HG03521 (cell line): Measurements from ENCODE around the gene GPR17.

Experiments used
- ATAC-seq: cut with Tn5 transposase; IDR thresholded peaks from one replicate; pipeline ENCODE4 v1.9.1; 2021; ENCODE audit warnings: mild to moderate bottlenecking, moderate library complexity; ENCODE audit not compliant: unreplicated experiment

The GPR17 gene

DNA sequence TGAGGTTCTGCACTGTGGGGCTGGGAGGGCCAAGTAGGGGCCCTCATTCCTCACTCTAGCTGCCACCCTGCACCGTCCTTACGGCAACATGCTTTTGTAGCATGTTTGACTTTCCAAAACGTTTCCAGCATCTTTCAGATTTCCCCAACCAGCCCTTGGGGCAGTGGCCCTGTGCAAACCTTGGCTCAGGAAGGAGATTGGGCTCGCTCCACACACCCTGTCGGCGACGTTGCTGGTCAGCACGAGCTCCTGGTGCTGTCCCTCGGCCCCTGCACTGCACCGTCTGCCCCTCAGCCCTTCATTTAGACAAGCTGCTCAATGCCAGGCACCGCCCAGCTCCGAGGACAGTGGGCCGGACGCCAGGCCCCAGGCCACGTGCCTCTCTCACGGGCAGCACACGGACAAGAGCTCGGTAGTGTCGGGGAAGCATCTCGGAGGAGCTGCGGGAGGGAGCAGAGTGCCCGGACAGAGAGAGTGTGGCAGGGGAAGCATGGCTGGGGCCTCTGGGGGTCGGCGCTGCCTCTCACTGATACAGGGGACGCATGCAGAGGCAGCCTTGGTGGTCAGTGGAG, 6.9 kb downstream of the GPR17 start:
- ATAC-seq = no peak

DNA sequence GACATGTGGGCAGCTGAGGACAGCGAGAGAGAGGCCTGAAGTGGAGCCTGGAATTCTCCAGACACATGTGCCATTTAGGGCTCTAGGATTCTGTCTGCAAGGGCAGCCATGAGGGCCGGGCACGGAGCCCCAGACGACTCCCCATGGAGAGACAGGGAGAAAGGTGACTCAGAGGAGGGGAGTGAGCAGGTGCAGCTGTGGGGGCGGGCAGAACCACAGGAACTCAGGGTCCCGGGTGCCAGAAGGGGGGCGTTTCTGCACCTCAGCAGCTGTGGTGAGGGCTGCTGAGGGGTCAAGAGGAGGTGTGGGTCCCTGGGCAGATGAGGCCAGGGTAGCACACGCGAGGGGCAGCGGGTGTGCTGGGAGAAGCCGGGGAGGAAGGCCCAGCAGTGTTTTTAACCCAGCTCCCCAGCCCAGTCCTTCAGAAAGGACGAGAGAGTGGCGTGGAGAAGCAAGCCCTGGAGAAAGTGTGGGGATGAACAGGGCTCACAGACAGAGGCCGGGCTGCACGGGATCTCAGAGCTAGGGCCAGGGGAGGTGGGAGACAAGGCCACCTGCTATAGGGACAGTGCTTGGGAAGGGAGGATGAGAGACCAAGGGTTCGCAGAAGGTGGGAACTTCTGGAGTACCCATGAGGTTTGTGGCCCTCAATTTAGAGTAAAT, 7.6 kb downstream of the GPR17 start:
- no peak for ATAC-seq

DNA sequence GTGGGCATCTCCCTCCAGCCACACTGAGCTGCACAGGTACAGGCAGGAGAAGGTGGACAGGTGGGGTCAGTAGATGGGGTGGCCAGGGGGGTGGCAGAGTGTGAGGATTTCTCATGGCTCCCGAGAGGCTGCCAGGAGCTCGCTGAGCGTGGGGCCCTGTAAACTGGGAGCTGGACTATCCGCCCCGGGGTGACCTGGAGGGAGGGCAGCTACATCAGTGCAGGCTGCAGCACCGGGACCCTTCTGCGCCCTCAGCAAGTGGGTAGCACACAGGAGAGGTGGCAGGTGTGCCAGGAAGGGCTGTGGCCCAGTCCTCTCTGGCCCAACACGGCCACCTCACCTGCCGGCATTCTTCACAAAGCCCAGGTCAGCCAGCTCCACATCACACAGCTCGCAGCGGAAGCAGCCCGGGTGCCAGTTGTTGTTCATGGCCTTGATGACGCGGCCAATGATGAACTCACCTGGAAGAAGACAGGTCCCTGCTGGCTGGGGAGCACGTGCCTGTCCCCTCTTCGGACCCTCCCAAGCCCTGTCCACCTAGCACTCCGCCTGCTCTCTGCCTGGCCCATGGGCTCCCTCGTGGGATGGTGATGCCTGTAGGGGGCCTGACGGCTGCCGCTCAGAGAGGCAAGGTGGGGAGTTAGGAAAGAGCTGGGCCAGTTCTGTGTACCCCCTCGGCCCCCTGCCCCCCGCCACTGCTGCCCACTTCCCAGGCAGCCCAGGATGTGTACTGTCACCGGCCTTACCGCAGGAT, 8.3 kb downstream of the GPR17 start:
- ATAC-seq = no peak

DNA sequence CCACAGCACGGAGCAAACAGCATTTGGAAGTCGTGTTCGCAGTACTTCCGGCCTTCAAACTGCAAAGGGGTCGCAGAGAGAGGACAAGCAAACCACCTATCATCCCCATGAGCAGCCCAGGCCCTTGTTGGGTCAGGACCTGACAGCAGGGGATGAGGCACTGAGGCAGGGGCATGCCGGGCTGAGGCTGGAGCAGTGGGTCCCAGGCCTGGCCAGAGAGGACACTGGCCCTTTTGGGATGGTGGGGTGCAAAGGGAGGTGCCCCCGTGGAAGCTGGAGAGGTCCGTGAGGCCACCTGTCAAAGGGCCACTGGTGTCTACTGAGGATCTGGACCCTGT, 8.9 kb downstream of the GPR17 start:
- ATAC-seq = no peak

DNA sequence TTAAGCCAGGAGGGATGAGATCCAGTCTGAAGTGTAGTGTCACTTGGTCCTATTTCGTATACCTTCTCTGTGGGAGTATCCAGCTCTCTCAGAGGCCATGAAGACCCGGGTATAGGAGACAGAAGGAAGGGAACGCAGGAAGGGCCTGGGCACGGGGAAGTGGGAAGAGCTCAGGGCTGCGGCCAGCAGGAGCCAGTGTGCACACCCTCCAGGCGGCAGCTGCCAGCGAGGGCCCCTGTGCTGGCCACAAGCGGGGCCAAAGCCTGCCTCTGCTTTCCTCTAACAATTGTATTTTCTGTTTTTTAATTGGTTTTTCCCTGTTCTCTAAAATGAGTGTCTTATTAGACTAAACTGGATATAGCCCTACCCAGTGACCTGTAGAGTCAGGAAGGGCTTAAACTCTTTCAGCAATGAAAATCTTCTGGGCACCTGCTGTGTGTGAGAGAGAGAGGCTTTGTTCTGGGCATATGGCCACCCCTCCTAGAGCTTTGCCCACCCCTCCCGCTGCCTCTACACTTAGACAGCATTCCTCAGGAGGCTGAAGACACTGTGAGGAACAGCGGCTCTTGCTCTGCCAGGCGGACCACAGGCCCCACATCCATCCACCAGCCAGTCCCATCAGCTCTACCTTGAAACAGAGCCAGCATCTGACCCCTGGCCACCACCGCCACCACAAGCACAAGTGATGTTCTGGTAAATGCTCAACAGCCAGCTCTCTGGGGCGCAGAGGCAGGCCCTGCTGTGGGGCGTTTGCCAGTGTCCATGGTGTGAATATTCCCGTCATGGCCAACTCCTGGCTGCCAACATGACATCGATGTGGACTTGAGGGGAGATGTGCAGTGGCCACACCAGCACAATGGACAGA, 9.5 kb downstream of the GPR17 start:
- ATAC-seq = no peak

DNA sequence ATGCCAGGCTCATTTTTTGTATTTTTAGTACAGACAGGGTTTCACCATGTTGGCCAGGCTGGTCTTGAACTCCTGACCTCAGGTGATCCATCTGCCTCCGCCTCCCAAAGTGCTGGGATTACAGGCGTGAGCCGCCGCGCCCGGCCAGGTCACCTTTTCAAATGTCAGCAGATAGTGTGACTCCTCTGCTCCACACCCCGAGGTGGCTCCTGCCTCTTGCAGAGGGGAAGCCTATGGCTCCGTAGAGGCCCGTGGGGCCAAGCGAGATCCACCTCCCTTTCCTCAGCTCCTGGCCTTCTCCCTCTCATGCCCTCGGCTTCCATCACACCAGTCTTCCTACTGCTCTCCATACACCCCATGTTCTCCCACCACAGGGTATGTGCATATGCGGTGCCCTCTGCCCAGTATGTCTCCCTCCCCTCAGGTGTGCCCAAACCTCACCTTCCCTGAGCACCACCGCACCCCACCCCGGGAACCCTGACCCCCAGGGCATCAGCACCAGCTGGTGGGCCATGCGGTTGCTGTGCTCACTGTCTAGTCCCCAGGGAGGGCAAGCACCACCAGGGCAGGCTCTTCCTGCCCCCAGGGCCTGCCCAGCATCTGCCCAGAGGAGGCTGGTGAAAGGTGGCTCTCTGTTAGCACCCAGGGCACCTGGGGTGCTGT, 10.7 kb downstream of the GPR17 start:
- no peak for ATAC-seq

DNA sequence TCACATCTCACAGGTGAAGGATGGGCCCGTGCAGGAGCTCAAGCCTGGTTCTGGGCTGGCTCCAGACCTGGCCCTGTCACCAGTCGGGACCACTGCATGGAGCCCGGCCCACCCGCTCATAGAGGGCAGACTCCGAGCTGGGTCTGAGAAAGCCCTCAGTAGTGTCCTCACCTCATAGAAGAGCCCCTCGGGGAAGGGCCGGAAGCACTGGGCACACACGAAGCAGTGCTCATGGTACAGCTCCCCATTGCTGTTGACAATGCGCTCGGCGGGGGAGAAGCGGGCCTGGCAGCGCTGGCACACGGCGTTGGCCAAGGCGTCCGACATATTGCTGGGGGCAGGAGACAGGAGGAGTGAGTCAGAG, 11.3 kb downstream of the GPR17 start:
- ATAC-seq = no peak

DNA sequence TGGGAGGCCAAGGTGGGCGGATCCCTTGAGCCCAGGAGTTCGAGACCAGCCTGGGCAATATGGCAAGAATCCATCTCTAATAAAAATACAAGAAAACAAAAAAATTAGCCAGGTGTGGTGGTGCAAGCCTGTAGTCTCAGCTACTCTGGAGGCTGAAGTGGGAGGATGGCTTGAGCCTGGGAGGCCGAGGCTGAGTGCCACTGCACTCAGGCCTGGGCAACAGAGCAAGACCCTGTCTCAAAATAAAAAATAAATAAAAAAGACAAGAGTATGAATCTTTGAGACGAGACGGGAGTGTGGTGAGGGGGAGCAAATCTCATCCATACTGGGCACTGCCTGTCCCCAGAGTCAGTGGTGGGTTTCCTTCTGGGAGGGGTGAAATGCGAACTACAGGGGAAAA, 12.2 kb downstream of the GPR17 start:
- ATAC-seq = no peak

DNA sequence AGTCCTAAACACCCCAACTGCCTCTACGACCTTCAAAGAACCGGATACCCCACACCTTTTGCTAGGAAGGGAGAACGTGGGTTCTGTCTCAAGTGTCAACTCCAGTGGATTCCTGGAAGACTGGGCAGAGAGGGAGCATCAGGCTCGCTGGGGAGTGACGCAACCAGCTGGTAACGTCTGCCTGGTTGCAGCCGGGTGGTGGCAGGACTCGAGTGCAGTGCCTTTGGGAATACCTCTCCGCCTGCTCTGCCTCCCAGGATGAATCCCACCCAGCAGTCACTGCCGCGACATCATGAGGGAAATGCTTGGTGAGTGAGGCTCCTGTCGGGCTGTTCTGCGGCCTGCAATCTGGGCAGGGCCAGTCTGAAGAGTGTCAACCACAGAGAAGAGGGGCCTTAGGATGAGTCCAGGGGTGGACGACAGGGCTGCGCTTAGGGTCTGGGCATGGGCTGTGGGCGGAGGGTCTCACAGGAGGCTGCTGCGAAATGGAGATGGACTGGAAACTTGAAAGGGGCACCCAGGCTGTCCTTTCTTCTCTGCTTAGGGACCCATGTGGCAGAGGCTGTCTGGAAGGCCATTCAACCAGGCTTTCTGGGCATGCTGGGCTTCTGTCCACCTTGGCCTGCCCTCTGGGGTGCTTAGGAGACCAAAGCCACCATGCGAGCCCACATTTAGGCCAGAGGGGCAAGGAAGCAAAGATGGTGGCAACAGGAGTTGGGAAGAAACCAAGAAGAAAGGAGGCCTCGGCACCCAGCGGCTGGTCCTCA, 12.9 kb downstream of the GPR17 start:
- no peak for ATAC-seq

DNA sequence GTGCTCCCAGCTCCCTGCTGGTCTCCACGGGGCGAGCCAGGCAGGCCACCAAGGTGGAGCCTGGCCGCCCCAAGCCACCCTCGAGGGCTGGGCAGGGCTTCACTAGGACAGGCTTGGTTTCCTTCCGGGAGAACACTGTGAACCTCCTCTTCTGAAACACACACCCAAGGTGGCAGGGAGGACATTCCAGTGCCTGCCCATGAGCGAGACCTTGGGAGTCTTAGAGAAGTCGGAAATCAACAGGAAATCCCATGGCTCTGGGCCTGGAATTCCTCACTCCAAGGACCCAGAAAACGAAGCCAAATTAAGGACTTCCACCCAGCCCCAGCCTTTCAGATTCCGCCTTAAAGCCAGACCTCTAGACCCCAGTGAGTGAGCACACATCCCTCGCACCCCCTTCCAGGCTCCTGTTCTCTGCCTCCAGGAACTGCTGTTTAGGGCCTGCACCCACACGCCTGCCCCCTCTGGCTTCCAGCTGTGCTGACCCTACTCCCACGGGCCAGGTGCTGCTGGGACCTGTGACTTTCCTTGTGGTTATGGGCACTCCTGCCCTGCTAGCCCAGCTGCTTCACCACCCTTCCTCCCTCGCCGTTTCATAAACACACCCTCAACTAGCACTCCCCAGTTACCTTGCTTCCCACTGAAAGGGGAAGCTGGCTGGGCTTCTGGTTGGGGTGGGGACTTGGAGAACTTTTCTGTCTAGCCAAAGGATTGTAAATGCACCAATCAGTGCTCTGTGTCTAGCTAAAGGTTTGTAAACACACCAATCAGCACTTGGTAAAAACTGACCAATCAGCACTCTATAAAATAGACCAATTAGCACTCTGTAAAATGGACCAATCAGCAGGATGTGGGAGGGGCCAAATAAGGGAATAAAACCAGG, 13.7 kb downstream of the GPR17 start:
- no peak for ATAC-seq

DNA sequence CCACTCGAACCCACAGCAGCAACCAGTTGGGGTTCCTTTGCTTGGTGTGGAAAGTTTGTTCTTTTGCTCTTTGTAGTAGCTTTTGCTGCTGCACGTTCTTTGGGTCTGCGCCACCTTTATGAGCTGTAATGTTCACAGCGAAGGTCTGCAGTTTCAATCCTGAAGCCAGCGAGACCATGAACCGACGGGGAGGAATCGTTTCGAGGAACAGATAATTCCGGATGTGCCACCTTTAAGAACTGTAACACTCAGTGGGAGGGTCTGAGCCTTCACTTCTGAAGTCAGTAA, 14.3 kb downstream of the GPR17 start:
- no peak for ATAC-seq

DNA sequence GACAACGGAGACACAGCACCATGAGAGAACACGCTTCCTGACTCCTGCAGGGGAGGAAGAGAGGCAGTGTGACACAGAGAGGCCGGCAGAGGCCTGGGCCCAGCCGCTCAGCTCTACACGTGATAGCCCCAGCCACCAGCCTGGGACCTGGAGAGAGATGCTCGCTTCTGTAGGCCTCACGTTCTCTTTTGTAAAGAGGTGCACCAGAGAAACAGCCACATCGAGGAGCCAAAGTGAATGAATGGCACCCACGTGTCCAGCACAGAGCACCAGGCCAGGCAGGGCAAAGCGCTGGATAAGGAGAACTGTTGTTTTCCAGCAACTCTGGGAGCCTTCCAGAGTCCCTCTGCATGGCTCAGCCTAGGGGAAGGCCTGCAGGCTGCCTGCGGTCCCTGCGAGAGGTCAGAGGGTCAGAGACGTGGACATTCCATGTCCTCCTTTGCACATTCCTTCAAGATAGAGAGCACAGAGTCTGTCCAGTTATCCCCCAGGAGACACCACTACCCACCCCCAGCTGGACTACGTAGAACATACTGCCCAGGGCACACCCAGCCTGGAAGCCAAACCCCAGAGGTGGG, 15.2 kb downstream of the GPR17 start:
- no peak for ATAC-seq

DNA sequence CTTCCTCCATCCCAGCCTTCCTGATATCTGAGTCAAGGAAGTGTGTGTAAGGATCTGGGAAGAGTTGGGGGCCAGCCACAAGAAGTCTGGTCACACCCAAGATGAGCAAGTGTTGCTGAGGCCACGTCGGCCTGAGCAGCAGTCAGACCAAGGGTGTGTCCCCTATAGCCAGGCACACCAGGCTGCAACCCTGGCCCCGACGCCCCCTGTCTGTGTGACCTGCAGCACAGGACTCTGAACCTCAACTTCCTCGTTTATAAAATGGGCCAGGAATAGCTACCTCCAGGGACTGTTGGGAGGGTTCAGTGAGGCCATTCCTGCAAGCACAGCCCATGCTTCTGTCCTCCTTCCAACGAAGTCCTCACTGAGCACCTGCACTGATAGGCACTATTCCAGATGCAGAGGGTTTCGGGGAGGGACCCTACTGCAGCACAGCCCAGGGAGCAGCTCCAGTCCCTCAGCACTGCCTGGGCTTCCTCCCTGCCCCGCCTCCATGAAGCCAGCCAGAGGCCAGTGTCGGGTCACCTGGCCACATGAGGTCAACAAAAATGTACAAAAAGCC, 16.1 kb downstream of the GPR17 start:
- no peak for ATAC-seq

DNA sequence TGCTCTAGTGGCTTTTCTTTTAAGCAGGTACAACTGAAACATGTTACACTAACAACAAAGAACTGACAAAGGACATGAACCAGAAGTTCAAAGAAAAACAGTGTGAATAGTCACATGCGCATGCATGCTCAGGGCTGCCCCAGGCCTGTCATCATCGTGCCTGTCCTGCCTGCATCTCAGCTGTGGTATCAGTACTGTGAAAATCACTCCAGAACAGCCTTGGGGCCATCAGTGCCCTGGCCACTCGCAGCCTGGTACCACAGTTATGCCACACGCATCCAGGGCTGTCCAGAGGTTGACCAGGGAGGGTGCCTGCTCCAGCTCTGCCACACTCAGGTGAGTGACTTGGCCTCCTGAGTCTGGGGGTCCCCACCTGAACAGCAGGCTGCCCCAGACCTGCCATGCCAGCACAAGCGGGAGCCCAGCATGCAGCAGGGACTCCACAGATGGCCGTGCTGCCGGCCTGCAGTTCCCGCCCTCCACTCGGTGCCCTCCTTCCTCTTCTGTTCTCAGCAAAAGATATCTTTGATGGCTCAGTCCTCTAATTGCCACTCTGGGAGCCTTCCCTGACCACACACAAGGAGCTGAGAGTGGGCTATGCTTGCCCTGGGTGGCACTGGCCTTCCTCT, 17.1 kb downstream of the GPR17 start:
- no peak for ATAC-seq

DNA sequence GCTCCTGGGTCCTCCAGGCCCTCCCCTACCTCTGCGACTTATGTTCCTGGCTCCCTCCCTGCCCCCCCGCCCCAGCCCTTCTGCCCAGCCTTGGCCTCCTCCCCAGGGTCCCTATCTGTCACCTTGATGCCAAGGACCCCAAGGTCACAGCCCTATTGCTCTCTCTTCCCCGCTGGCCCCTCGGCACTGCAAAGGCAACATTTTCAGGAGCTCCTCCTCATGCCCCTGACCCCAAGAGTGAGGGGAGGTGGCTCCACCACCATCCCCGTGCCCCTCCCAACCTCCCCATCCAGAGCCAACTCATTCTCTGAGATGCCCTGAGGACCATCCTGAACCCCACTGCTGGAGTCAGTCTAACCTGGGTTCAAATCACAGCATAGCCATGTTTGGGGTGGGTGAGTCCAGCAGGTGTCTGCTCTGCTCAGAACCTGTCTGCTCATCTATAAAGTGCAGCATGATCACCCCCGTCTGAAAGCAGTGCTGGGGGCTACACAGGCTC, 17.7 kb downstream of the GPR17 start:
- no peak for ATAC-seq

DNA sequence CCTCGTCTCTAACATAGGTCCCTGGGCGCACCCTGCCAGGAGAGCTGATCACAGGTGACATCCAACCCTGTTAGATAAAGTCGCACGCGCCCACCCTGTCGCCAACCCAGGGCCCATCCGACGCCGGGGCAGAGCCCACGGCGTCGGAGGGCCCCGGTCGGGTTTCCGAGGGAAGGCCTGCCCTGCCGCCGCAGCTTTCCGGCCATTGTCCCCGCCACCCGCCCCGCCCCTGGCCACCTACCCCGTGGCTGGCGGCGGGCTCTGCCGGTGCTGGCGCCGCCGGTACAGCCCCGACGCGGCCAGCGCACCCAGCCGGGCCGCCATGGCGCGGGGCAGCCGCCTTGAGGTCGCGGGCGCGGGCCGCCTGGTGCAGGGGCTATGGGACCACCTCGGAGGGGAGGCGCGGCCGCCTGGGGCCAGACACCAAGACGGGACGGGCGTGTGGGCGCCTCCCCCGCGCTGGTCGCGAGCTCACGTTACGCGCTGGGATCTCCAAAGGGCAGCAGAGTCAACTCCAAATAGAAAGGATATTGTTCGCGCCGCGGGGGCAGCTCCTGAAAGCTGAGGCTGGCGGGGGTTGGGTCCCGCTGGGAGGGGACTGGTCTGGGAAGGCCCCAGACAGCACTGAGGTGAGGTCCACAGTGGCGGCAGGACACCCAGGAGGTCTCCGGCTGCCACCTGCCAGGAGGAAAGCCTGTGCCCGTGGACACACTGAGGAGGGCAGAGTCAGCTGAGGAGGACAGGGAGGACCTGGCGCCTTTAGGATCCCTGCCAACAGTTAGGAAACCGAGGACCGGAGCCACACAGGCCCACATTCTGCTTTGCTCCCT, 18.3 kb downstream of the GPR17 start:
- ATAC-seq = no peak

DNA sequence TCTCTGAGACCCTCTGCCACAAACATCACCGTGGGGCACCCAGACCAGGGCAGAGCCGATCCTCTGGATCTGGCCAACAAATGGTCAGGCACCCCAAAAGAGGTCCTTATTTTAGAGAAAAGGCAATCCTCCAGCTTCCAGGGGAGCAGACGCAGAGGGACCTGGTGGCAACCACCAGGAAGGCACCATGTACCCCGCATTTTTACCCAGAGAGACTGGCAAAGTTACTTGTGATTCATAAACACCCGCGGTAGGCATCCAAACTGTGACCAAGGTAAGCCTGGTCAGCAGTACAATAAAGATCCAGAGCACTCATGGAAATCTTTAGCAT, 18.9 kb downstream of the GPR17 start:
- ATAC-seq = no peak
